ENCODE measurements around the gene CACNA2D3.

CACNA2D3 gene

DNA sequence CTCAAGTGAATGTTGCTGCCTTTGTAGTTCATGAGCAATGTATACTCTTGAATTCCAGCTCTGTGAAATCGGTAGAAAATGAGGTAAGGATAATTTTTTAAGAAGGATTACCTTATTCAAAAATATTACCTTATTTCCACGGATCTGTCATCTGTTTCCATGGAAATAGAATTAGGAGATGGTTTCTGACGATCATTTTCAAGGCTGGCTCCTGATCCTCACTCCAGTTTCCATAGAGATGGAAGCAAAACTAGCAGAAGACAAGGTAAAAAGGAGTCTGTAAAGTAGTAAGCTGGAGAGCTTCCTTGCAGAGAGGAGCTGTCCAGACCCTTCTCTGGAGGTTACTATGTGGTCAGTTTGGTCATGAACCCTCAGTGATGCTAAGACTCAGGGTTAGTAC lies 55.5 kb downstream of the CACNA2D3 start:
- H3K4me1 ChIP-seq (ENCODE audit: insufficient read depth, low read length): peaks cover 7% of the 10 kb centered on the region; the same call in 1 of the 2 replicates
- no peak overlapping the region for H3K27ac ChIP-seq (ENCODE audit: low read length)
- no peaks in the 10 kb centered on the region for H3K36me3 ChIP-seq (ENCODE audit: insufficient read depth, low read depth, low read length)
- H3K9ac ChIP-seq (ENCODE audit: low read depth, low read length): no peak overlapping the region
- H3K9me3 ChIP-seq (ENCODE audit: insufficient read depth, low read depth, low read length): no peaks in the 10 kb centered on the region
- no peak overlapping the region for H3K4me3 ChIP-seq (ENCODE audit: low read length)
- H3K27me3 ChIP-seq (ENCODE audit: insufficient read depth, low read length): no peaks in the 10 kb centered on the region

DNA sequence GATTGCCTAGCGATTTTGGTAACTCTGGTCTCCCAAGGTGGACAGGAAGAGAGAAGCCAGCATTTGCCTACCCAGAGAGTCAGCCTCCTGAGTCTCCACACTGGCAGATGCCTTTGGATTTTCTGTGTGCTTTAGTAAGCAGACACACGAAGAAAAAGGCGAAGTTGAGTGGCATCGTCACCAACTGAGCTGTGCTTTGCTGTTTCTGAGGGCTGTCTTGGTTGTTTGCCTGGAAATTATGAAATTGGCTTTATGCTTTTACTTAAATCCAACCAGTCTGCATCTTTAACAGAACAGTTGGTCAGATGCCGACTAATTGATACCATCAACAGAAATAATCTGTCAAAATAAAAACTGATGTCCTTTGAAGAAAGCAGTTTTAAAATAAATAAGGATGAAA lies 56.0 kb downstream of the CACNA2D3 start:
- H3K9me3 ChIP-seq (ENCODE audit: insufficient read depth, low read depth, low read length): no peaks in the 10 kb centered on the region
- peaks cover 7% of the 10 kb centered on the region; the same call in 1 of the 2 replicates for H3K4me1 ChIP-seq (ENCODE audit: insufficient read depth, low read length)
- H3K27me3 ChIP-seq (ENCODE audit: insufficient read depth, low read length): no peaks in the 10 kb centered on the region
- H3K9ac ChIP-seq (ENCODE audit: low read depth, low read length): no peak overlapping the region
- no peak overlapping the region for H3K27ac ChIP-seq (ENCODE audit: low read length)
- H3K4me3 ChIP-seq (ENCODE audit: low read length): no peak overlapping the region
- H3K36me3 ChIP-seq (ENCODE audit: insufficient read depth, low read depth, low read length): no peaks in the 10 kb centered on the region

DNA sequence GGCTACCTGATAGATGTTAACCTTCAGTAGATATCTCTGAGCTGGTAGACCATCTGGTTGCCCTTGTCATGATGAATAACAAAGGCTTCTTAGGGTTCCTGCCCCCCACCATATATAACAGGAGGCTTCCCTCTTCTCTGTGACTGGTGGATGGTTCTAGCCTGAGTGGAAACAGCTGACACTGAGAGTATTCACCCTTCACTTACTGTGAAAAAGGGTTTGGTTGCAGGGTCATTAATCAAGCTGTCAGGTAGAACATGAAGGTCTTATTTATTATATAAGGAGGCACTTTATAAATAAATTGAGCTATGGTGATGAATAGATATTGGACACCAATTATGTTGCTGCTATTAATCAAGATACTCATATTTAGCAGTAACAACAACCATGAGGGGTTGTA lies 58.6 kb downstream of the CACNA2D3 start:
- Histone ChIP-seq H3K9me3 (ENCODE audit: insufficient read depth, low read depth, low read length) (no peaks in the 10 kb centered on the region), H3K36me3 (ENCODE audit: insufficient read depth, low read depth, low read length) (no peaks in the 10 kb centered on the region), H3K27ac (ENCODE audit: low read length) (no peak overlapping the region), H3K4me3 (ENCODE audit: low read length) (no peak overlapping the region), H3K9ac (ENCODE audit: low read depth, low read length) (no peak overlapping the region), H3K27me3 (ENCODE audit: insufficient read depth, low read length) (no peaks in the 10 kb centered on the region), H3K4me1 (ENCODE audit: insufficient read depth, low read length) (peaks cover 11% of the 10 kb centered on the region; the same call in 1 of the 2 replicates)

DNA sequence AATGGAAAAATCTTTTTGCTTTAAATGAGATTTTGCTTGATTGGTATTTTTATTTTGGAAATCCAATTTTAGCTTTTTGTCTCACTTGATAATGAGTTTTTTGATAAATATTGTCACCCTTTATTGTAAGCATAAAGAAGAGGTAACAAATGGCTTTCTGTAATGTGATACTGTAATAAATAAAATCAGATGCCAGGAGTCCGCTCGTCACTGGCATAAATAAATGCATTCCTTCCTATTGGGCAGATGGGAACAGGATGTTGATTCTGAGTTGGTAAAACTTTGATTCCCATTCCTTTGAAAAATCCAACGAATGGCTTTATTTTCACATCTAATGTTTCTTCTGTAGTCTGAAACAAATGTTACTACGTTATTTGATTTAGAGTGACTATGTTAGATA lies 59.9 kb downstream of the CACNA2D3 start:
- H3K36me3 ChIP-seq (ENCODE audit: insufficient read depth, low read depth, low read length): no peaks in the 10 kb centered on the region
- no peak overlapping the region for H3K27ac ChIP-seq (ENCODE audit: low read length)
- H3K9me3 ChIP-seq (ENCODE audit: insufficient read depth, low read depth, low read length): no peaks in the 10 kb centered on the region
- no peaks in the 10 kb centered on the region for H3K27me3 ChIP-seq (ENCODE audit: insufficient read depth, low read length)
- H3K9ac ChIP-seq (ENCODE audit: low read depth, low read length): no peak overlapping the region
- peaks cover 12% of the 10 kb centered on the region; the same call in 1 of the 2 replicates for H3K4me1 ChIP-seq (ENCODE audit: insufficient read depth, low read length)
- no peak overlapping the region for H3K4me3 ChIP-seq (ENCODE audit: low read length)

DNA sequence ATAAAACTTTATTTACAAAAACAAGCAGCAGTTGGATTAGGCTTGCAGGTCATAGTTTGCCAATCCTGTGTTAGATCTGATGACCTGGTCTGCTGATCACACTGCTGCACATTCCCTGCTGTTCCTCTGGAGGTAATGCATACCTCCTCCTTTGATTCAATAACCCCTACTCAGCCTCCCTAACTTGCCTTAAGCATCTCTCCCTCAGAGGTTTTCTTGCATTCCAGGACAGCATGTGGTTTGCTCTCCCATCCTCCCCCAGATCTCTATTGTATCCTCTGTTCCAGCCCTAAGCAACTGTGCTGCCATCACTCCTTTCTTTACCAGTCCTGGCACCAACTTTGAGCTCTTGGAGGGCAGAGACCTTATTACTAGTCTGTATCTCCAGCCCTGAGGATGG lies 63.4 kb downstream of the CACNA2D3 start:
- Histone ChIP-seq H3K27ac (ENCODE audit: low read length) (no peak overlapping the region), H3K4me1 (ENCODE audit: insufficient read depth, low read length) (peaks cover 5% of the 10 kb centered on the region; the same call in 1 of the 2 replicates), H3K9ac (ENCODE audit: low read depth, low read length) (no peak overlapping the region), H3K36me3 (ENCODE audit: insufficient read depth, low read depth, low read length) (no peaks in the 10 kb centered on the region), H3K9me3 (ENCODE audit: insufficient read depth, low read depth, low read length) (no peaks in the 10 kb centered on the region), H3K4me3 (ENCODE audit: low read length) (no peak overlapping the region; the same call in 1 of the 2 replicates), H3K27me3 (ENCODE audit: insufficient read depth, low read length) (no peaks in the 10 kb centered on the region)

DNA sequence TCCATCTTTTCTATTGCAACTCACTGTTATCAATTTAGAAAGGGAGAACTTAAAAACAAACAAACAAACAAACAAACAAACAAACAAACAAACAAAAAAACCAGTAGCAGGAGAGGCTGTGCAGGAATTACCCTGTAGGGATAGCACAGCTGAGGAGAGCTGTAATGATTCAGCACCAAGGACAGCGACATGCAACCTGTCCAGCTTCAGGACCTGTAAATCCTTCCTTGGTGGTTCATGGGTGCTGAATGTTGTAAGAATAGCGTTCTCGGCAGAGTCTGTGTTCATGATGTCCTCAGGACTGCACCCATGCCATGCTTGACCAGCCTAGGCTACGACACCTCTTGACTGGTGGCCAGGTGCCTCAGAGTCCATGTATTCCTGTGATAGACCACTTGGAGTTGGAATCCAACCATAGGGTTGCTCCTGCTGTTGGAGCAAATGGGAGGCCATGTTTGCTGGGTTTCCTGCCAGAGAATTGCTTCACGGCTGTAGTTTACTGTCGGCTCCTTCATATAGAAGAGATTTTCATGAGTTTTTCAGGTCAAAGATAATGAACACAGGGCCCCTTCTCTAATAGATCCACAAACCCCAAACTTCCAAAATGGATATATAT lies 65.9 kb downstream of the CACNA2D3 start:
- no peak overlapping the region for H3K4me3 ChIP-seq (ENCODE audit: low read length)
- H3K4me1 ChIP-seq (ENCODE audit: insufficient read depth, low read length): peaks cover 7% of the 10 kb centered on the region; the same call in 1 of the 2 replicates
- H3K27me3 ChIP-seq (ENCODE audit: insufficient read depth, low read length): no peaks in the 10 kb centered on the region
- H3K27ac ChIP-seq (ENCODE audit: low read length): no peak overlapping the region
- H3K9ac ChIP-seq (ENCODE audit: low read depth, low read length): no peak overlapping the region
- no peaks in the 10 kb centered on the region for H3K36me3 ChIP-seq (ENCODE audit: insufficient read depth, low read depth, low read length)
- no peaks in the 10 kb centered on the region for H3K9me3 ChIP-seq (ENCODE audit: insufficient read depth, low read depth, low read length)

DNA sequence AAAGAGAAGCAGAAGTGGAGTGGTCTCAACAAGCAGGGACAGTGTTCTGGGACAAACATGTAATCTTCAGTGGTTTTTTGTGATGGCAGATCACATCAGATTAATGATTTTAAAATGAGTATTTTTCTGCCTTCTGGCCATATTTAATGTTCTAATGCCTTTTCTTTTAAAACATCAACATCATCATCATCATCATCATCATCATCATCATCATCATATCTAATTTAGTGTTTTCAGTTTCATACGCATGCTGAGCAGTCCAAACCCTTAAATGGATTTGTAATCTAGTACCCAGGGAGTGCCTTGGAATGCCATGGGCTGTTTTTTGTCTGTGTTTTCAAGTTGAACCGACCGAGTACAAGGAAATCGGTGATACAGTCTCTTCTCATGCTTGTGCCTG lies 68.9 kb downstream of the CACNA2D3 start:
- Histone ChIP-seq H3K27me3 (ENCODE audit: insufficient read depth, low read length) (no peaks in the 10 kb centered on the region), H3K4me3 (ENCODE audit: low read length) (no peak overlapping the region), H3K9me3 (ENCODE audit: insufficient read depth, low read depth, low read length) (no peaks in the 10 kb centered on the region), H3K27ac (ENCODE audit: low read length) (no peak overlapping the region), H3K36me3 (ENCODE audit: insufficient read depth, low read depth, low read length) (no peaks in the 10 kb centered on the region), H3K9ac (ENCODE audit: low read depth, low read length) (no peak overlapping the region), H3K4me1 (ENCODE audit: insufficient read depth, low read length) (peaks cover 7% of the 10 kb centered on the region)

DNA sequence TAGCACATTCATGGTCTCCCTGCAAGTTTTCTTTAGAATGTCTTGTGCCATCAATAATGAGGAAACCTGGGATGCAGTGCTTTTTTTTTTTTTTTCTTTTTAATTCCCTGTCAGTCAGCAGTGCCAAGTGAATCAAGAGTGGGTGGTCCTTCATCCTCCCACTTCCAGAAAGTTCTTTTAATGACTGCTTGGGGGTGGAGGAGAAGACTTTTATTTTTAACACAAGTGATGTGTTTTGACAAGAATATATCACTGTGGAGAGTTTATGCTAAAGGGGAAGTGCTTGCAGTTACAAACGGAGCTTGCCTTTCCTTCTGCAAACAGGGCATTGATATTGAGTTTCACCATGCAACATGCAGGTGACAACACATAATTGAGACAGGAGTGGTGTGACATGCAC lies 69.7 kb downstream of the CACNA2D3 start:
- Histone ChIP-seq H3K9ac (ENCODE audit: low read depth, low read length) (no peak overlapping the region), H3K4me3 (ENCODE audit: low read length) (no peak overlapping the region), H3K27ac (ENCODE audit: low read length) (no peak overlapping the region), H3K27me3 (ENCODE audit: insufficient read depth, low read length) (no peaks in the 10 kb centered on the region), H3K36me3 (ENCODE audit: insufficient read depth, low read depth, low read length) (no peaks in the 10 kb centered on the region), H3K4me1 (ENCODE audit: insufficient read depth, low read length) (peaks cover 7% of the 10 kb centered on the region), H3K9me3 (ENCODE audit: insufficient read depth, low read depth, low read length) (no peaks in the 10 kb centered on the region)

DNA sequence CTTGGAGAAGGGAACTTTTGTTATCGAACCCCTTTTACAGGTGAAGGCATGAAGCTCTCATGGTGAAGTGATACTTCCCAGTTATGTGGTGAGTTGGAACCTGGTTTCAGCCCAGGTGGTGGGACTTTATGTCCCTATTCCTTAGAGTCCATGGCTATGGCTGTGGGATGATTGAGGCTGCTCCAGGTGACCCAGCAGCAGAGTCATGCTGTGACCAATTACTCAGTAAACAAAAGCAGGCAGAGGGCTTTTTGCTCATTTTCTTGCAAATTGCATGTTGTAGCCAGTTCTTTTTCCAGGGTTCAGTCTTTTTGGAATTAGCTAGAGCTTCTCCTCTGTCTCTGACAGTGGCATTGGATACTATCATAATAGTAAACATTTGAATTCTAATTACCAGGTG lies 70.7 kb downstream of the CACNA2D3 start:
- H3K4me3 ChIP-seq (ENCODE audit: low read length): no peak overlapping the region
- no peak overlapping the region for H3K27ac ChIP-seq (ENCODE audit: low read length)
- H3K9ac ChIP-seq (ENCODE audit: low read depth, low read length): no peak overlapping the region
- H3K27me3 ChIP-seq (ENCODE audit: insufficient read depth, low read length): no peaks in the 10 kb centered on the region
- peaks cover 7% of the 10 kb centered on the region for H3K4me1 ChIP-seq (ENCODE audit: insufficient read depth, low read length)
- H3K9me3 ChIP-seq (ENCODE audit: insufficient read depth, low read depth, low read length): no peaks in the 10 kb centered on the region
- H3K36me3 ChIP-seq (ENCODE audit: insufficient read depth, low read depth, low read length): no peaks in the 10 kb centered on the region

DNA sequence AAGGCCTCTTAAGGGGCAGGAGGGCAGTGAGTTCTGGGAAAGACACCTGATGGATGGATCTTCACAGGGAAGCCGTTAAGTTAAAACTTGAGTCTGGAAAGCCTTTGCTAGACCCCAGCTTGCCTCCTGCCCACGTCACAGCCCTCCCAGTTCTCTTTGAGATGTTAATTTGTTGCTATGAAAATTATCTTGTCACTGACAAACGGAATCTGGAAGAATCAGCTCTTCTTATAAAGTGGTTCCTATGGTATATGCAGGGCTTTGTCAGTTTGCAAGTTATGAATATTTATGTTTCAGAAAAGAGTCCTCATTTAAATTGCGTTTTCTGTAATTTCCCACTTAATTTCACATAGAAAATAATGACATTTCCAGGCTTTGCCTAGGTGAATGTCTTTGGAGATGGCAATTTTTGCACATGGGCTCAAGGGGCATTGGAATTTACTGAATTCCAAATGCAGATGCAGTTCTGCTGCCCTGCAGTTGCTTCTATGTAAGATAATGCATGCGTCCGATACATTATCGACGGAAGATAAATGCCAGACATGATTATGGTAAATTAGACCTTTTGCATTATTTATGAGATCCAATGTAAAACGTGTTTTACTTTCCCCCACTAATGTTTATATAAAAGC lies 74.1 kb downstream of the CACNA2D3 start:
- Histone ChIP-seq H3K36me3 (ENCODE audit: insufficient read depth, low read depth, low read length) (no peaks in the 10 kb centered on the region), H3K9me3 (ENCODE audit: insufficient read depth, low read depth, low read length) (no peaks in the 10 kb centered on the region), H3K4me1 (ENCODE audit: insufficient read depth, low read length) (peaks cover 7% of the 10 kb centered on the region), H3K27me3 (ENCODE audit: insufficient read depth, low read length) (no peaks in the 10 kb centered on the region), H3K27ac (ENCODE audit: low read length) (no peak overlapping the region), H3K9ac (ENCODE audit: low read depth, low read length) (no peak overlapping the region), H3K4me3 (ENCODE audit: low read length) (no peak overlapping the region)

DNA sequence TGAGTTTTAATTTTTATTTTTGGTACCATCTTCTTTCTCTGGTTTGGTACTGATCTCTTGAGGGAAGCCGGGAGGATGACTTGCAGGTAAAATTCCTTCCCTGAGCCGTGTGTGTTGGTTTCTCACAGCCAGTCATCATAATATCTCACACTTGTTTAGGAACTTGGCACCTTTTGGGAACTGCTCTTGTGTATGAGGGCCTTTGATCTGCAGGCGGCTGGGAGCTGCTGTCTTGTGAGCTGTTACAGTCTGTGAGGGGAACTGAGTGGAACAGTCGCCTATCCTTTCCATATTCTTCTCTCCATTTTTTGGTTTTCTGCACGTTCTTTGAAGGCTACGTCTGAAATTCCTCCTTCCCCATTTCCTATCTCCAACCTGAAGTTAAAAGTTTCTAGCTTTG lies 75.2 kb downstream of the CACNA2D3 start:
- no peaks in the 10 kb centered on the region for H3K36me3 ChIP-seq (ENCODE audit: insufficient read depth, low read depth, low read length)

DNA sequence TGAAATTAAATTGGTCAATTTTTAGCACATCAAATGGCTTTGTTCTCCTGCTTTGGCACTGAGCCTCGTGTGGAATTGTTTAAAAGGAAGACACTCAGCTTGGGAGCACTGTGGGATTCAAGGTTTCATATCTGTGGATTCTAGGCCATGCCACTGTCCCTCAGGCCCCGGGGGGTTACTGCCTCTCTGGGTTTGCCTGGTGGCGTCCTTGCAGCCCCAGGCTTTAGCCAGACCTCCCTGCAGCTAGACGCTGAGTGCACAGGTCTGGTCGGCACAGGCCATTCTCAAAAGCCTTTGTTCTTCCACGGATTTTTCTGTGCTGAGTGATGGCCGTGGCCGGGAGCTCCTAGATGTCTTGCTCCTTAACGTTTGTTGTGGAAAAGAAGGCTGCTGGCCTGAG lies 76.2 kb downstream of the CACNA2D3 start:
- H3K4me1 ChIP-seq (ENCODE audit: insufficient read depth, low read length): peaks cover 2% of the 10 kb centered on the region

More for the DNA sequence above, 75.2 kb downstream of the CACNA2D3 start:
- Histone ChIP-seq H3K4me3 (ENCODE audit: low read length) (no peak overlapping the region), H3K4me1 (ENCODE audit: insufficient read depth, low read length) (peaks cover 7% of the 10 kb centered on the region), H3K27me3 (ENCODE audit: insufficient read depth, low read length) (no peaks in the 10 kb centered on the region), H3K9ac (ENCODE audit: low read depth, low read length) (no peak overlapping the region), H3K9me3 (ENCODE audit: insufficient read depth, low read depth, low read length) (no peaks in the 10 kb centered on the region), H3K27ac (ENCODE audit: low read length) (no peak overlapping the region)

More for the DNA sequence above, 76.2 kb downstream of the CACNA2D3 start:
- no peak overlapping the region for H3K4me3 ChIP-seq (ENCODE audit: low read length)
- no peak overlapping the region for H3K27ac ChIP-seq (ENCODE audit: low read length)
- H3K36me3 ChIP-seq (ENCODE audit: insufficient read depth, low read depth, low read length): no peaks in the 10 kb centered on the region
- H3K9ac ChIP-seq (ENCODE audit: low read depth, low read length): no peak overlapping the region
- no peaks in the 10 kb centered on the region for H3K27me3 ChIP-seq (ENCODE audit: insufficient read depth, low read length)
- H3K9me3 ChIP-seq (ENCODE audit: insufficient read depth, low read depth, low read length): no peaks in the 10 kb centered on the region

Measured in iPS-20b (cell line).